T-helper 2 cell treated with Interferon-gamma antibody and Interleukin-4, amounts not matched to agents 5 μg/mL and 100 μg/mL, for 36 hours (primary cell): ENCODE data around the gene AHR.
"Not testable (repeated sequence)": the region's sequence is repeated elsewhere in the genome, so short reads cannot be mapped to it uniquely, and the experiment has no call there.

ENCODE experiments used
- DNase-seq: peaks from one replicate; pipeline ENCODE4 v3.0.0; 2021; ENCODE audit warnings: low spot score
- H3K27ac Mint-ChIP-seq: one replicate; pipeline ENCODE4 v1.8.0; 2021; ENCODE audit warnings: mild to moderate bottlenecking, mixed read lengths
- H3K27me3 Mint-ChIP-seq: one replicate; pipeline ENCODE4 v1.8.0; 2021; ENCODE audit warnings: low read depth, mixed read lengths
- H3K36me3 Mint-ChIP-seq: one replicate; pipeline ENCODE4 v1.8.0; 2021; ENCODE audit warnings: low read depth, mixed read lengths
- H3K4me1 Mint-ChIP-seq: one replicate; pipeline ENCODE4 v1.8.0; 2021; ENCODE audit warnings: low read depth, mixed read lengths
- H3K4me3 Mint-ChIP-seq: one replicate; pipeline ENCODE4 v1.8.0; 2022; ENCODE audit warnings: mild to moderate bottlenecking, moderate library complexity, mixed read lengths
- H3K9me3 Mint-ChIP-seq: one replicate; pipeline ENCODE4 v1.8.0; 2021; ENCODE audit warnings: mixed read lengths

The AHR gene

GRCh38 chr7:17385612-17386011, 87.2 kb downstream of the AHR start:
- peaks cover 1% of the 10 kb centered on the region for H3K4me1 Mint-ChIP-seq
- no peaks in the 10 kb centered on the region for H3K9me3 Mint-ChIP-seq
- no peak overlapping the region for H3K4me3 Mint-ChIP-seq
- peaks cover 20% of the 10 kb centered on the region for H3K27me3 Mint-ChIP-seq
- H3K27ac Mint-ChIP-seq = no peak overlapping the region
- no peak for DNase-seq
- no peaks in the 10 kb centered on the region for H3K36me3 Mint-ChIP-seq

GRCh38 chr7:17390392-17390791, 91.9 kb downstream of the AHR start:
- peaks cover 27% of the 10 kb centered on the region for H3K9me3 Mint-ChIP-seq
- no peaks in the 10 kb centered on the region for H3K4me1 Mint-ChIP-seq
- H3K4me3 Mint-ChIP-seq = no peak overlapping the region
- H3K27me3 Mint-ChIP-seq = peaks cover 14% of the 10 kb centered on the region
- no peak for DNase-seq
- H3K36me3 Mint-ChIP-seq = no peaks in the 10 kb centered on the region
- H3K27ac Mint-ChIP-seq = no peak overlapping the region

GRCh38 chr7:17391366-17391765, 92.9 kb downstream of the AHR start:
- Mint-ChIP-seq H3K36me3 (no peaks in the 10 kb centered on the region), H3K27me3 (peaks cover 14% of the 10 kb centered on the region), H3K27ac (no peak overlapping the region), H3K4me3 (no peak overlapping the region), H3K9me3 (peaks cover 30% of the 10 kb centered on the region), H3K4me1 (no peaks in the 10 kb centered on the region)
- DNase-seq = no peak

GRCh38 chr7:17392846-17393245, 94.4 kb downstream of the AHR start:
- no peak for DNase-seq
- H3K4me3 Mint-ChIP-seq = no peak overlapping the region
- H3K27ac Mint-ChIP-seq = no peak overlapping the region
- no peaks in the 10 kb centered on the region for H3K4me1 Mint-ChIP-seq
- H3K36me3 Mint-ChIP-seq = no peaks in the 10 kb centered on the region
- peaks cover 37% of the 10 kb centered on the region for H3K9me3 Mint-ChIP-seq
- H3K27me3 Mint-ChIP-seq = peaks cover 11% of the 10 kb centered on the region

GRCh38 chr7:17394563-17394962, 96.1 kb downstream of the AHR start:
- H3K4me1 Mint-ChIP-seq, H3K27me3 Mint-ChIP-seq, DNase-seq, H3K36me3 Mint-ChIP-seq, H3K27ac Mint-ChIP-seq, H3K4me3 Mint-ChIP-seq: not testable (repeated sequence)
- H3K9me3 Mint-ChIP-seq = peaks cover 37% of the 10 kb centered on the region
